ENCODE data around the gene FBXO31.

DNA sequence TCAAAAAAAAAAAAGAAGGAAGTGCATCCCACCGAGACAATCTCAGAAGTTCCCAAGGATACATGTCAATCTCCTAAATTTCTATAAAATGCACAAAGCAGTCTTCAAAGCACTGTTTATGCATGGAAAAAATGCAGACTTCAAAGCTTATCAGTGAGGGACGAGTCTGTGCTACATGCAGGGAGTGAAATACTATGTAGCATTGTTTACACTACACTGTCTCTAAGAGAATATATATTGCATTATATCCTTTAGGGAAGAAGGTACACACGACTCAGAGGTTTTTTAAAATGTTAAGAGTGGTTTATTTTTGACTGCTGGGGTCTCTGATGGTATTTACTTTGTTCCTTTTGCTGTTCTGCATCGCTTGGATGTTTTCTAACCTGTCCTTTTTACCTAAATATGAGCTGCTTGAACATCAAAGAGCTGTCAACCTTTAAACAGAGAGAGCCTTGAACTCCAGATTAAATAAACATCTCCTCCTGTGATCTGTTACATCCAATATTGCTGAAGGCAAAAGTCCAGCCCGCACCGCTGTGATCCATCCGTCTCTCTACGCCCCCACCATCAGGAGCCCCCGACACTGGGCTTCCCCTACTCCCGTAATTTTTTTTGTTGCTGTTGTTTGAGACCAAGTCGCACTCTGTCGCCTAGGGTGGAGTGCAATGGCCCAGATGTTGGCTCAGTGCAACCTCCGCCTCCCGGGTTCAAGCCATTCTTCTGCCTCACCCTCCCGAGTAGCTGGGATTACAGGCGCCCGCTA lies 1.4 kb downstream of the FBXO31 start:
- TF ChIP-seq CTCF (IDR thresholded peaks at IDR 0.05; ENCODE audit: low read length) (no peak), EZH2 (IDR thresholded peaks at IDR 0.05; ENCODE audit: borderline replicate concordance, low read length) (no peak)
